DND-41 (cell line): ENCODE results near the gene RASSF8.

Experiments used
- ATAC-seq: fragments of 200-7000 bp; cut with Tn5 transposase; 3 replicates; pipeline ENCODE4 v1.9.1; 2021; ENCODE audit warnings: low read depth; ENCODE audit not compliant: insufficient read depth
- DNase-seq: peaks from one replicate; pipeline ENCODE4 v3.0.0-alpha.2; 2020
- H2AFZ ChIP-seq: 2 replicates; pipeline ENCODE4 v1.6.0; 2012; ENCODE audit warnings: low read depth, low read length
- H3K27ac ChIP-seq: 2 replicates; pipeline ENCODE4 v1.5.1; 2012; ENCODE audit warnings: low read length, inconsistent platforms
- H3K27me3 ChIP-seq: fragments of 200-600 bp; sonication (generic); 2 replicates; pipeline ENCODE4 v1.6.0; 2012; ENCODE audit warnings: low read length, mild to moderate bottlenecking, inconsistent platforms; ENCODE audit not compliant: insufficient read depth, poor library complexity
- H3K36me3 ChIP-seq: 2 replicates; pipeline ENCODE4 v1.5.1; 2012; ENCODE audit warnings: low read length, inconsistent platforms; ENCODE audit not compliant: insufficient read depth
- H3K4me1 ChIP-seq: 2 replicates; pipeline ENCODE4 v1.5.1; 2012; ENCODE audit warnings: mild to moderate bottlenecking, low read length; ENCODE audit not compliant: insufficient read depth
- H3K4me2 ChIP-seq: 2 replicates; pipeline ENCODE4 v1.6.0; 2012; ENCODE audit warnings: mild to moderate bottlenecking, moderate library complexity, low read length, inconsistent platforms; ENCODE audit not compliant: insufficient read depth
- H3K4me3 ChIP-seq, 2 experiments: fragments of 200-600 bp in 1 of 2; shearing (Covaris generic) in 1 of 2; 2 replicates each; pipeline ENCODE4 v1.5.1; 2012 to 2016; ENCODE audit warnings: inconsistent platforms in 2 of 2, low read length in 2 of 2, mild to moderate bottlenecking in 2 of 2, low read depth in 1 of 2, moderate library complexity in 1 of 2
- H3K79me2 ChIP-seq: 2 replicates; pipeline ENCODE4 v1.6.0; 2012; ENCODE audit warnings: low read length, inconsistent platforms; ENCODE audit not compliant: insufficient read depth
- H3K9ac ChIP-seq: 2 replicates; pipeline ENCODE4 v1.6.0; 2012; ENCODE audit warnings: low read depth, mild to moderate bottlenecking, inconsistent platforms, low read length, moderate library complexity
- H3K9me3 ChIP-seq: 2 replicates; pipeline ENCODE4 v1.5.1; 2012; ENCODE audit warnings: low read length, moderate library complexity, mild to moderate bottlenecking, inconsistent platforms; ENCODE audit not compliant: insufficient read depth, severe bottlenecking
- H4K20me1 ChIP-seq: 2 replicates; pipeline ENCODE4 v1.6.0; 2012; ENCODE audit warnings: low read length; ENCODE audit not compliant: insufficient read depth
- EZH2 ChIP-seq: IDR thresholded peaks from 3 replicates; pipeline ENCODE4 v1.6.1; 2012; ENCODE audit warnings: borderline replicate concordance, low read depth, mild to moderate bottlenecking, moderate library complexity, low read length, inconsistent platforms; ENCODE audit not compliant: severe bottlenecking
- TF ChIP-seq, protein P1 (sequence below): IDR thresholded peaks from 2 replicates; pipeline ENCODE4 v1.5.1; 2012; ENCODE audit warnings: borderline replicate concordance, low read length, moderate library complexity, mild to moderate bottlenecking; ENCODE audit not compliant: poor library complexity, severe bottlenecking; ENCODE audit errors: extremely low read depth

The RASSF8 gene

DNA sequence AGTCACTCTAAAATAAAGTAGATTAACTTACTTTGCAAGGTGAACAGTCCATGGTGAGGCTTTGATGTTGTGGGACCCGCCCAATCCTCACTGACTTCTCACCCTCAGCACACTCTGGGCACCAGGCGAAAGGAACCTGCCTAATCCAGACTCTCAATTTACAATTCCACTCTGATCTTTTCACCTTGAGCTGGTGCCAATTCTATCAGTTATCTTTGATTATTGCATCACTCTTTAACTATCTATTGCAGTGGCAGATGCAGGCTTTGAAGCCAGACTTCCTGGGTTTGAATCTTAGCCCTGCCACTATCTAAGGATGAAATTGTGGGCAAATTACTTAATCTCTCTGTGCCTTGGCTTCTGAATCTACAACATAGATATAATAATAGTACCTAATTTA lies 18.9 kb upstream of the RASSF8 start:
- no peaks in the 10 kb centered on the region for H3K4me1 ChIP-seq
- H3K4me2 ChIP-seq = no peak overlapping the region
- H3K27ac ChIP-seq = no peak overlapping the region
- H3K9ac ChIP-seq = no peak overlapping the region
- ATAC-seq = no peak
- no peaks in the 10 kb centered on the region for H3K9me3 ChIP-seq
- DNase-seq = no peak
- no peaks in the 10 kb centered on the region for H4K20me1 ChIP-seq
- no peaks in the 10 kb centered on the region for H3K27me3 ChIP-seq
- no peak for TF ChIP-seq EZH2
- TF ChIP-seq, protein P1, sequence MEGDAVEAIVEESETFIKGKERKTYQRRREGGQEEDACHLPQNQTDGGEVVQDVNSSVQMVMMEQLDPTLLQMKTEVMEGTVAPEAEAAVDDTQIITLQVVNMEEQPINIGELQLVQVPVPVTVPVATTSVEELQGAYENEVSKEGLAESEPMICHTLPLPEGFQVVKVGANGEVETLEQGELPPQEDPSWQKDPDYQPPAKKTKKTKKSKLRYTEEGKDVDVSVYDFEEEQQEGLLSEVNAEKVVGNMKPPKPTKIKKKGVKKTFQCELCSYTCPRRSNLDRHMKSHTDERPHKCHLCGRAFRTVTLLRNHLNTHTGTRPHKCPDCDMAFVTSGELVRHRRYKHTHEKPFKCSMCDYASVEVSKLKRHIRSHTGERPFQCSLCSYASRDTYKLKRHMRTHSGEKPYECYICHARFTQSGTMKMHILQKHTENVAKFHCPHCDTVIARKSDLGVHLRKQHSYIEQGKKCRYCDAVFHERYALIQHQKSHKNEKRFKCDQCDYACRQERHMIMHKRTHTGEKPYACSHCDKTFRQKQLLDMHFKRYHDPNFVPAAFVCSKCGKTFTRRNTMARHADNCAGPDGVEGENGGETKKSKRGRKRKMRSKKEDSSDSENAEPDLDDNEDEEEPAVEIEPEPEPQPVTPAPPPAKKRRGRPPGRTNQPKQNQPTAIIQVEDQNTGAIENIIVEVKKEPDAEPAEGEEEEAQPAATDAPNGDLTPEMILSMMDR = no peak
- no peak overlapping the region for H3K4me3 ChIP-seq
- no peaks in the 10 kb centered on the region for H3K36me3 ChIP-seq
- no peak overlapping the region for H2AFZ ChIP-seq
- no peaks in the 10 kb centered on the region for H3K79me2 ChIP-seq

DNA sequence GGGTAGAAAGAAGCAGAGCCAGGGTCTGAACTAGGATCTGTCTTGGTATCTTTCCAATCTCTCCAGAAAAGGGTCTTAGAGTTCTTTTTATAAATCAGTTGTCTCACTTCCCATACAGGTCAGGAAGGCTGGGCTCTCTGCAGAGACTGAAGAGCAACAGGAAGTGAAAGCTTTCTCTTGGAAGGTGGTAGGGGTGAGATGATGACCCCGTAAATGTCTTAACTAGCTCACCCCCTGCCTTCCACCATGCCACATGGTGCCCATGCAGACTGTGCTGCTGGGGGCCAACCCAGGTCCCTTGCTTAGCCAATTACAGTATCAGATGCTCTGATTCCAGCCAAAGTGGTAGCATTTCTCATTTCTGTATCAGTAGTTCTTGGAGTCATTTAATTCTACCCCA lies 17.6 kb upstream of the RASSF8 start:
- H3K79me2 ChIP-seq = no peaks in the 10 kb centered on the region
- ATAC-seq (no peak), DNase-seq (no peak)
- no peak overlapping the region for H2AFZ ChIP-seq
- H3K27me3 ChIP-seq = no peaks in the 10 kb centered on the region
- H3K36me3 ChIP-seq = no peaks in the 10 kb centered on the region
- H3K9ac ChIP-seq = no peak overlapping the region
- no peak overlapping the region for H3K27ac ChIP-seq
- no peaks in the 10 kb centered on the region for H3K4me1 ChIP-seq
- no peak overlapping the region for H3K4me3 ChIP-seq
- no peaks in the 10 kb centered on the region for H3K9me3 ChIP-seq
- H3K4me2 ChIP-seq = no peak overlapping the region
- H4K20me1 ChIP-seq = no peaks in the 10 kb centered on the region
- TF ChIP-seq EZH2 = no peak
- TF ChIP-seq, protein P1 = no peak

DNA sequence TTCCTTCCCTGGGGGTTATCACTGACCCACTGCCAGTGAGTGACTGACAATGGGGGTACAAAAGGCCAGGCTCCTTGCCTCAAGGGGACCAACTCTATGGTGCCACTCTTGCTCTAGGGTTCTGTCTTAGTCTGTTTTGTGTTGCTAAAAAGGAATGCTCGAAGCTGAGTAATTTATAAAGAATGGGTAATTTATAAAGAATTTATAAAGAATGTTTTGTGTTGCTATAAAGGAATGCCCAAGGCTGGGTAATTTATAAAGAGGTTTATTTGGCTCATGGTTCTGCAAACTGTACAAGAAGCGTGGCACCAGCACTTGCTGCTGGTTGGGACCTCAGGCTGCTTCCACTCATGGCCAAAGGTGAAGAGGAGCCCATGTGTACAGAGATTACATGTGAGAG lies 15.8 kb upstream of the RASSF8 start:
- no peak for ATAC-seq
- Histone ChIP-seq H3K9me3 (no peaks in the 10 kb centered on the region), H3K9ac (no peak overlapping the region), H3K79me2 (no peaks in the 10 kb centered on the region), H3K4me2 (no peak overlapping the region), H3K27me3 (no peaks in the 10 kb centered on the region), H4K20me1 (no peaks in the 10 kb centered on the region), H3K27ac (no peak overlapping the region), H3K36me3 (no peaks in the 10 kb centered on the region), H3K4me3 (no peak overlapping the region), H3K4me1 (no peaks in the 10 kb centered on the region), H2AFZ (no peak overlapping the region)
- no peak for TF ChIP-seq EZH2
- TF ChIP-seq, protein P1 = no peak
- no peak for DNase-seq

DNA sequence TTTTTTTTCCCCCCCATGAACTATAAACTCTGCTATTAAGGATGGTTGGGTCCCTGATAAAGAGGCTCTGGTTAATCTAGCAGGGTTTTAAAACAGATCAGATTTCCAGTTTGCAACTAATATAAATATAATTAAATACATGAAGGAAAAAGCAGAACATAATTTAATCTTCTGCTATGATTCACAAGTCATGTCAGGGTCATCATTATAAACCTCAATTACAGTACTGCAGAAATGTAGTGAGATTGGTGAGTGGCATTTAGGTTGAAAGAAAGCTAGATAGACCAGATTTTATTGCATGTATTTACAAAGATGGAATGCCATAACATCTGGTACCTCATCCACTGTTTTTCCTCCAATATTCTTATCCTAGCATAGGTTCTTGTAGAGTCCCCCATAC lies 14.5 kb upstream of the RASSF8 start:
- Histone ChIP-seq H3K27me3 (no peaks in the 10 kb centered on the region), H3K36me3 (no peaks in the 10 kb centered on the region), H3K4me1 (no peaks in the 10 kb centered on the region), H3K9me3 (no peaks in the 10 kb centered on the region), H2AFZ (no peak overlapping the region), H3K27ac (no peak overlapping the region), H4K20me1 (no peaks in the 10 kb centered on the region), H3K4me2 (no peak overlapping the region), H3K4me3 (no peak overlapping the region), H3K9ac (no peak overlapping the region), H3K79me2 (no peaks in the 10 kb centered on the region)
- ATAC-seq (no peak), DNase-seq (no peak)
- TF ChIP-seq, protein P1 = no peak
- TF ChIP-seq EZH2 = no peak
